Measurements from ENCODE around the gene DSCAML1. TPM values are rescaled to one million over a fixed set of nuclear protein-coding genes. Genes with fewer than 3 reads are reported as not detected.

Gene DSCAML1
- total RNA-seq, 1 experiment from 2014 or later, result 5.4 TPM

- no peak for DNase-seq (ENCODE audit: low read depth)
- in situ Hi-C loops (cut with HindIII; ENCODE audit: low pct_unique_long_range_greater_than_20kb, low sequenced_read_pairs), result no loop called here
Observed at GRCh38 chr11:117597071-117597470, 199.9 kb downstream of the DSCAML1 start.

GRCh38 chr11:117595440-117595839 is 201.6 kb downstream of the DSCAML1 start:
- in situ Hi-C loops (cut with HindIII; ENCODE audit: low pct_unique_long_range_greater_than_20kb, low sequenced_read_pairs), result no loop called here
- DNase-seq (ENCODE audit: low read depth), result no peak

- in situ Hi-C loops (cut with HindIII; ENCODE audit: low pct_unique_long_range_greater_than_20kb, low sequenced_read_pairs), result no loop called here
- no peak for DNase-seq (ENCODE audit: low read depth)
Observed at GRCh38 chr11:117594721-117595120, 202.3 kb downstream of the DSCAML1 start.

GRCh38 chr11:117593065-117593464 is 204.0 kb downstream of the DSCAML1 start:
- in situ Hi-C loops (cut with HindIII; ENCODE audit: low pct_unique_long_range_greater_than_20kb, low sequenced_read_pairs), result no loop called here
- no peak for DNase-seq (ENCODE audit: low read depth)

- DNase-seq (ENCODE audit: low read depth), result no peak
- in situ Hi-C loops (cut with HindIII; ENCODE audit: low pct_unique_long_range_greater_than_20kb, low sequenced_read_pairs), result no loop called here
Observed at GRCh38 chr11:117591316-117592039, 205.5 kb downstream of the DSCAML1 start.

GRCh38 chr11:117589063-117589462 is 208.0 kb downstream of the DSCAML1 start:
- DNase-seq (ENCODE audit: low read depth), result no peak
- in situ Hi-C loops (cut with HindIII; ENCODE audit: low pct_unique_long_range_greater_than_20kb, low sequenced_read_pairs), result no loop called here

DNA sequence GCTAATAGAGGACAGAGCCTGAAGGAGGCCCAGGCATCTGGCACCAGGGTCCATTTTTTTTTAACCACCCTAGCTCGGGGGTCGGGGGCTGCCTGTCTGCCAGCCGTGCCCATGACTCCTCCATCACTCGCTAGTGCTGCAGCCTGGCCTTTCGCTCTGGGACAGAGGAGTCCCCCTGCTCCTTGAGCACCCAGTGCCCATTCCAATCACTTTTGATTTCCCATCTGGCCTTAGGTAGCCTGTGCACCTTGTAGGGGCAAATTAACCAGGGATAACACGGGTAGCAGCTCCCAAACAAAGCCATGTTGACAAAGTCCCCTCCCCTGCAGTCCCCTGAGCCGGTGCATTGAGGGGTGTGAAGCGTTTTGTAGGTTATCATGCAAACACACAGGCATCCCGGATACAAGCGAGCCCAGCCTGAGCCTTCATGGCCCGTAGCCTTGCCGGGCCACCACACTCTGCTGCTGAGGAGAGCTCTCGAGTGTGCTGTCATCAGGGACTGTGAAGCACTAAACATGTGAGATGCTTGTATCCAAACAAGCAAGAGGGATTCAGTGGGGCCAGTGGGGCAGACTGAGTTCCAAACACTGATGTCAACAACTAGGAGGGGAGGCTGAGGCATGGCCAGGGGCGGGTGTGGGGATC is 208.7 kb downstream of the DSCAML1 start:
- DNase-seq (ENCODE audit: low read depth), result no peak
- in situ Hi-C loops (cut with HindIII; ENCODE audit: low pct_unique_long_range_greater_than_20kb, low sequenced_read_pairs), result no loop called here

GRCh38 chr11:117587416-117587815 is 209.6 kb downstream of the DSCAML1 start:
- in situ Hi-C loops (cut with HindIII; ENCODE audit: low pct_unique_long_range_greater_than_20kb, low sequenced_read_pairs), result no loop called here
- no peak for DNase-seq (ENCODE audit: low read depth)

DNA sequence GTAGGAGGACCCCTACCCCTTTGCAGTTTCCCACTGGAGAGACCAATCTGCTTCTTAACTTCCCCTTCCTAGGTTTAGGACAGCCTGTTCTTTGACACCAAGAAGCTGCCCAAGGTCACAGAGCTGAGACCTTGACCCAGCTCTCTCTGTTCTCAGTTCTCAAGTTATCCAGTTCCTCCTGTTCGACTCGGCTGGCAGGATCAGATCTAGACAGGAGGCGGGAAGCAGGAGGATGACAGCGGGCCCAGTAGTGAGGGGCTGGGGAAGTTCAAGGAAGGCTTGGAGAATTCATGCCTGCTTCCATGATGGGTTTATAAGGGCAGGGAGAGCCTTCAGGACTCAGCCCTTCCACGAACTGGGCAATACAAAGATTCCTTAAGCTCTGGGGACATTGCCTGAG is 210.6 kb downstream of the DSCAML1 start:
- no peak for DNase-seq (ENCODE audit: low read depth)
- in situ Hi-C loops (cut with HindIII; ENCODE audit: low pct_unique_long_range_greater_than_20kb, low sequenced_read_pairs), result no loop called here

DNA sequence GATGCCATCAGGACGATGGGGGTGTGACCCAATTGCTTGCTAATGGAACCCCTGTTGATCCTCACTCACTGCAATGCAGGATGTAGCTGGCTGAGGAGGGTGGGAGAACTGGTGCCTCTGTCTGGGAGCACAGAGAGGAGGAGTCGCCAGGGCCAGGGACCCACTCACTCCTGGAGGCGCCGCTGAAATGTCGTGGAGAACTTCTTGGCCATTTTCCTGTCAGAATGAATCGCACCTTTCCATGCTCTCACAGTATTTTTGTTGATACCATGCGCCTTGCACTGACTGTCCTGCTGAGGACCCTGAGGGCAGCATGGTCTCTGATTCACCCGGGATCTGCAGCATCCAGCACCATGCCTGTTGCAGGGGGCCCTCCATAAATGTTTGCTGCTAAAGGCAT is 211.4 kb downstream of the DSCAML1 start:
- in situ Hi-C loops (cut with HindIII; ENCODE audit: low pct_unique_long_range_greater_than_20kb, low sequenced_read_pairs), result no loop called here
- DNase-seq (ENCODE audit: low read depth), result no peak

- DNase-seq (ENCODE audit: low read depth), result no peak
- in situ Hi-C loops (cut with HindIII; ENCODE audit: low pct_unique_long_range_greater_than_20kb, low sequenced_read_pairs), result no loop called here
Observed at GRCh38 chr11:117584056-117584830, 212.8 kb downstream of the DSCAML1 start.

GRCh38 chr11:117583063-117583801 is 213.8 kb downstream of the DSCAML1 start:
- in situ Hi-C loops (cut with HindIII; ENCODE audit: low pct_unique_long_range_greater_than_20kb, low sequenced_read_pairs), result no loop called here
- peak; percentile 98 for DNase-seq (ENCODE audit: low read depth)

GRCh38 chr11:117582433-117582832 is 214.6 kb downstream of the DSCAML1 start:
- DNase-seq (ENCODE audit: low read depth), result no peak
- in situ Hi-C loops (cut with HindIII; ENCODE audit: low pct_unique_long_range_greater_than_20kb, low sequenced_read_pairs), result no loop called here

GRCh38 chr11:117580866-117581265 is 216.2 kb downstream of the DSCAML1 start:
- DNase-seq (ENCODE audit: low read depth), result no peak
- in situ Hi-C loops (cut with HindIII; ENCODE audit: low pct_unique_long_range_greater_than_20kb, low sequenced_read_pairs), result no loop called here

GRCh38 chr11:117579161-117579560 is 217.9 kb downstream of the DSCAML1 start:
- DNase-seq (ENCODE audit: low read depth), result no peak
- in situ Hi-C loops (cut with HindIII; ENCODE audit: low pct_unique_long_range_greater_than_20kb, low sequenced_read_pairs), result no loop called here

GRCh38 chr11:117575856-117576255 is 221.2 kb downstream of the DSCAML1 start:
- DNase-seq (ENCODE audit: low read depth), result no peak
- in situ Hi-C loops (cut with HindIII; ENCODE audit: low pct_unique_long_range_greater_than_20kb, low sequenced_read_pairs), result no loop called here

- DNase-seq (ENCODE audit: low read depth), result no peak
- in situ Hi-C loops (cut with HindIII; ENCODE audit: low pct_unique_long_range_greater_than_20kb, low sequenced_read_pairs), result no loop called here
Observed at GRCh38 chr11:117574551-117574950, 222.5 kb downstream of the DSCAML1 start.

- no peak for DNase-seq (ENCODE audit: low read depth)
- in situ Hi-C loops (cut with HindIII; ENCODE audit: low pct_unique_long_range_greater_than_20kb, low sequenced_read_pairs), result no loop called here
Observed at GRCh38 chr11:117573326-117573725, 223.7 kb downstream of the DSCAML1 start.

DNA sequence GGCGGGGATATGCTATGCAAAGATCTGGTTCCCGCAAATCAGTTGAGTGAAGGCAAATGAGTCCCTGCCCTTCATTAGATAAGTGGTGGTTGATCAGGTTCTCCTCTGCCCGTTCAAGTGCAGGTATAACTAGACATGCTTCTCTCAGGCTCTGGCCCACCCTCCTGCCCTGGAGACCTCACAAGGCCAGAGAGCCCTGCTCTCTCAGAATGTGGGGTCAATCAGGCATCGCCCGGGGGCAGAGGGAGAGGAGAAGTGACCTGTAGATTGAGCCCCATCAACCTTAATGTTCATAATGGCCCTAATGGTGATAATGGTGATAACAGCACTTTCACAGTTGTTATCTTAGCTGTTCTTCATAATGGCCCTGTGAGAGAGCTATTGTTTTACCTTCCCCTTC is 224.3 kb downstream of the DSCAML1 start:
- in situ Hi-C loops (cut with HindIII; ENCODE audit: low pct_unique_long_range_greater_than_20kb, low sequenced_read_pairs), result no loop called here
- no peak for DNase-seq (ENCODE audit: low read depth)
